ENCODE results near the gene CDNF. TPM values are rescaled to one million over a fixed set of nuclear protein-coding genes. Genes with fewer than 3 reads are reported as not detected.

Gene CDNF
- total RNA-seq, 1 donor from 2014 or later, result 0.61 TPM

GRCh38 chr10:14837003-14837756, 657 bp downstream of the CDNF start:
- no peak for TF ChIP-seq CTCF (IDR thresholded peaks at IDR 0.05)
- H3K27ac ChIP-seq, result peak overlapping the region; percentile 97
- intact Hi-C loops (cut with DNase I), result no loop called here
- no peaks in the 10 kb centered on the region for H3K27me3 ChIP-seq
- peaks cover 16% of the 10 kb centered on the region for H3K4me1 ChIP-seq
- H3K36me3 ChIP-seq, result peaks cover 16% of the 10 kb centered on the region
- H3K9me3 ChIP-seq, result no peaks in the 10 kb centered on the region
- ATAC-seq (no peak), DNase-seq (no peak)
- H3K4me3 ChIP-seq, result peak overlapping the region; percentile 97

GRCh38 chr10:14836208-14836607, 1.6 kb downstream of the CDNF start:
- peaks cover 7% of the 10 kb centered on the region for H3K36me3 ChIP-seq
- H3K27me3 ChIP-seq, result no peaks in the 10 kb centered on the region
- peaks cover 16% of the 10 kb centered on the region for H3K4me1 ChIP-seq
- H3K9me3 ChIP-seq, result no peaks in the 10 kb centered on the region
- intact Hi-C loops (cut with DNase I), result no loop called here
- TF ChIP-seq CTCF (IDR thresholded peaks at IDR 0.05), result no peak
- no peak overlapping the region for H3K4me3 ChIP-seq
- no peak for ATAC-seq
- DNase-seq, result no peak
- H3K27ac ChIP-seq, result no peak overlapping the region

GRCh38 chr10:14833106-14833505, 4.7 kb downstream of the CDNF start:
- no peak for ATAC-seq
- no peak overlapping the region for H3K27ac ChIP-seq
- no peaks in the 10 kb centered on the region for H3K9me3 ChIP-seq
- H3K4me3 ChIP-seq, result no peak overlapping the region
- peaks cover 7% of the 10 kb centered on the region for H3K4me1 ChIP-seq
- intact Hi-C loops (cut with DNase I), result no loop called here
- TF ChIP-seq CTCF (IDR thresholded peaks at IDR 0.05), result no peak
- DNase-seq, result no peak
- H3K27me3 ChIP-seq, result no peaks in the 10 kb centered on the region
- no peaks in the 10 kb centered on the region for H3K36me3 ChIP-seq

- DNase-seq, result no peak
- intact Hi-C loops (cut with DNase I), result loop anchor here (10.0 kb wide), 1 partner anchor 321 kb away; no protein-coding TSS in a partner anchor
These were observed 11.6 kb downstream of the CDNF start for GRCh38 chr10:14826076-14826829.

DNA sequence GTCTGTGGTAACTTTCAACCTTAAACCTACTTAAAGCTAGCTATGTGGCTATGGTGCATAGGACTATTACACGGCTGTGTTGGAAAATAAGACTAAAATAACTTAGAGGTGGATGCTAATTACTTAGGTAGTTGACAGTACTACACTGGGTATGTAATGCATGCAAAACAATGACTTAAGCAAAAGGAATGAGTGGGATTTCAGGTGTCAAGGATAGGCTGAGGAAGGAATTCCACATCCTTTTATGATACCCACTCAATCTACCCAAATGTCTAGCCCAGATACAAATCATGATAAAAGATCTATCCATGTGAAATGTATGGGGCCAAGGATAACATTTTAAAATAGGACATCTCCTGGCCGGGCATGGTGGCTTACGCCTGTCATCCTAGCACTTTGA, 13.9 kb downstream of the CDNF start:
- peak; percentile 23 for ATAC-seq
- no peak for TF ChIP-seq CTCF (IDR thresholded peaks at IDR 0.05)
- Histone ChIP-seq H3K9me3 (no peaks in the 10 kb centered on the region), H3K4me1 (no peaks in the 10 kb centered on the region), H3K4me3 (no peak overlapping the region), H3K27me3 (no peaks in the 10 kb centered on the region), H3K36me3 (no peaks in the 10 kb centered on the region), H3K27ac (no peak overlapping the region)
- no peak for DNase-seq
- intact Hi-C loops (cut with DNase I), result loop anchor here (10.0 kb wide), 1 partner anchor 319 kb away; no protein-coding TSS in a partner anchor

More at GRCh38 chr10:14826076-14826829, 11.6 kb downstream of the CDNF start:
- Histone ChIP-seq H3K4me3 (no peak overlapping the region), H3K9me3 (no peaks in the 10 kb centered on the region), H3K27ac (no peak overlapping the region), H3K36me3 (no peaks in the 10 kb centered on the region), H3K4me1 (no peaks in the 10 kb centered on the region), H3K27me3 (no peaks in the 10 kb centered on the region)
- no peak for ATAC-seq
- TF ChIP-seq CTCF (IDR thresholded peaks at IDR 0.05), result no peak
